Measurements from ENCODE around the gene APOL6.
"Not testable (repeated sequence)": the region's sequence is repeated elsewhere in the genome, so short reads cannot be mapped to it uniquely, and the experiment has no call there.

APOL6 gene

GRCh38 chr22:35679492-35679891, 31.2 kb downstream of the APOL6 start:
- not testable (repeated sequence) for DNase-seq (ENCODE audit: low spot score)

DNA sequence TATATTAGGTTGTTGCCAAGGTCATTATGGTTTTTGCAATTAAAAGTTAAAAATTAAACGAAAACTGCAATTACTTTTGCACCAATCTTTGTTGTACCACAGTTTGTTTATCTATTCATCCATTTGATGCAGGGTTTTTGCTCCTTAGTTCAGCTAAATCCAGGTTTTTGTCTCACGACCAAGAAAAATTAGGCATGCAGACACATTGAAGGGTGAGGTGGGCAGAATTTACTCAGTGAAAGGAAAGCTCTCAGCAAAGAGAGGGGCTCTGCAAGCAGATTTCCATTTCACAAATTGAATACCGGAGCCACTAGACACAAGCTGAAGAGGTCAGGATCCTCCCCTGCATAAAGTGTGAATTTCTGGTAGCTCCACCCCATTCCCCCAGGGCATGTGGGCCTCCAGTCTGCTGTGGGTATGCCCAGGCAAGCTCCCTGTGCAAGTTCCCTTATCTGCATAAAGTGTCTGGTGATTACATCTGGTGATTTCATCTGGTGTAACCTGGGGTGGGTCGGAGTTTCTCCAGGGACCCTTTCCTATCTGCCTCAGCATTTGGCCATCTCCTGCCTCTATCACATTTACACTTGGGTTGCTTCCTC, 33.3 kb downstream of the APOL6 start:
- DNase-seq (ENCODE audit: low spot score): no peak

GRCh38 chr22:35683560-35683959, 35.3 kb downstream of the APOL6 start:
- DNase-seq (ENCODE audit: low spot score): no peak

GRCh38 chr22:35684270-35684700, 36.0 kb downstream of the APOL6 start:
- DNase-seq (ENCODE audit: low spot score): no peak

DNA sequence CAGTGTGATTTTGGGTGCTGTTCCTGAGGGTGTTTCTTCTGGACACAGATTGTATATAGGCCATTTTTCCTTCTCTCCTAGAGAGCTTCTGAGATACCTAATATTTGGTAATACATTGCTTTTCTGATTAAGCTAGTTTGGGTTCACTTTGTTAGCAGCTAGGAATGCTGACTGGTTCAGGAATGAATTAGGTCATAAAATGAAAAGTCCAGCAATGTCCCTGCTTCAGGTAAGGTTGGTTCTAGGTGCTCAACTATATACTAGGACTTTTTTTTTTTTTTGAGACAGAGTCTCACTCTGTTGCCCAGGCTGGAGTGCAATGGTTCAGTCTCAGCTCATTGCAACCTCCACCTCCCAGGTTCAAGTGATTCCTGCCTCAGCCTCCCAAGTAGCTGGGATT, 36.5 kb downstream of the APOL6 start:
- DNase-seq (ENCODE audit: low spot score): no peak

- DNase-seq (ENCODE audit: low spot score): no peak
Measured at GRCh38 chr22:35685731-35686130, 37.5 kb downstream of the APOL6 start.

DNA sequence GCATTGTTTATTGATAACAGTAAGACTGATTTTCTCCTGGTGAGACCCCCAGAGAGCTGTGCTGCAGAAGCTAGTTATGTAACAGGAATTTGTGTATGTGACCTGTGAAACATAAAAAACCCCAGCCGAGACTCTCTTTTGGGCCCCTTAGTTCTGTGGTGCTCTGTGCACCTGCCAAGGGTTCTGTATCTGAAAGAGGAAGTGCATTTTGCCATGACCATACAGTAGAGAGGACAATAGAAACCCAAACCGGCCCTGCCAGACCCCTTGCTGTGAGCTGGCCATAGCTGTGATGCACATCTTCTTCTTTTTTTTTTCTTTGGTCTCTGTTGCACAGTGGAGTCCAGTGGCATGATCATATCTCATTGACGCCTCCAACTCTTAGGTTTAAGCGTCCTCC, 38.1 kb downstream of the APOL6 start:
- no peak for DNase-seq (ENCODE audit: low spot score)

DNA sequence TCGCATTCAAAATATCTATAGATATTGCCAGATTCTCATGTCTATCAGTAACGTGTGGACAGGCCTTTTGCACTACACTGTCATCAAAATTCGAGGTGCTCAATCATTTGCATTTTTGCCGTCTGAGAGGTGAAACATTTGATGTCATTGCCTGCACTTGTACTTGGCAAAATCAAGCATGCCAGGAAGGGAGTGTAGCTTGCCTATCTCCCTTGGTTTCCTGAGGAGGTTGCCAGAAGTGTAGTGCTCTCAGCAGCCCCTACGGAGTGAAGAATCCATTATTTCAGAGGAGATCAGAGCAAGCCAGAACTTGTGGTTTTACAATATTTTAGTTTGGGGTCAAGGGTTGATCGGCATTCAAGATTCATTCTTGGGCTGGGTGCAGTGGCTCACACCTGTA, 39.2 kb downstream of the APOL6 start:
- no peak for DNase-seq (ENCODE audit: low spot score)

- no peak for DNase-seq (ENCODE audit: low spot score)
Measured at GRCh38 chr22:35688913-35689675, 40.8 kb downstream of the APOL6 start.

DNA sequence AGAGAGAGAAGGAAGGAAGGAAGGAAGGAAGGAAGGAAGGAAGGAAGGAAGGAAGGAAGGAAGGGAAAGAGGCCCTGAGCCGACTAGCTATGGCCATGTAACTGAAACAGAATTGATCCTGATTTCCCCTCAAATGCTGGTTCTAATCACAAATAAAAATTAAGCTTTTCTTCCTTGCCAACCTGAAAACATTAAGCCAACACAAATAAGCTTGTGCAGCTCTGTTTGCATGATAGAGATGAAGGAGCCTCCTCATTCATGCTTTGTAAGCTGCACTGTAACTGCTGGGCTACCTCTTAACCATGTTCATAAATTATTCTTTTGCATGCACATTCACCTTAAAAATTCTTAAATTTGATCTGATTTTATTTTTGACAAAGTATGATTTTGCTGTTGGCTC, 41.8 kb downstream of the APOL6 start:
- DNase-seq (ENCODE audit: low spot score): no peak

DNA sequence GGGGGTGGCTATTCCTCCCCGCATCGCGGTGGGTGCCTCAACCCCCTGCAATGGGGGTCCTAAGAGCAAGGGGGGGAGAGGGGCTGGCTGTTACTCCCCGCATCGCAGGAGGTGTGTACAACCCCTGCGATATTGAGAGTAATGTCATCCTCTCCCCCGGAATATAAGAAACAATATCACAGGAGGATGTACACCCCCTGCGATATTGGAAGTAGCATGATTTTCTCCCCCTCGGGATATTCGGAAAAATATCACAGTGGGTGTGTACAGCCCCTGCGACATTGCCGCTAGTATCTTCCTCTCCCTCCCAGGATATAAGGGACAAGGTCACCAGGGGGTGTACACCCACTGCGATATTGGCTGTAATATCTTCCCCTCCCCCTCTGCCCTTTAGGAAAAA, 47.0 kb downstream of the APOL6 start:
- no peak for DNase-seq (ENCODE audit: low spot score)

GRCh38 chr22:35697142-35697541, 48.9 kb downstream of the APOL6 start:
- DNase-seq (ENCODE audit: low spot score): no peak

DNA sequence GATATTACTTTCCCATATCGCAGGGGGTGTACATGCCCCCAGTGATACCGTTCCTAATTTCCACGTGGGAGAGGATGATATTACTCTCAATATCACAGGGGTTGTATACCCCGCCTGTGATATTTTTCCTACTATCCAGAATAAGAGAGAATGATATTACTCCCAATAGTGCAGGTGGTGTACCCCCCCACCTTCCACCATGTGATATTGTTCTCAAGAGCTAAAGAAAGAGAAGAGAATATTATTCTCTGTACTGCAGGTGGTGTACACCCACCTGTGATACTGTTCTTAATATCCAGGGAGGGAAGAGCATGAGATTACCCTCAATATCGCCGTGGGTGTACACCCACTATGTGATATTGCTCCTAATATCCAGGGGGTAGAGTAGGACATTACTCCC, 51.6 kb downstream of the APOL6 start:
- DNase-seq (ENCODE audit: low spot score): not testable (repeated sequence)

- DNase-seq (ENCODE audit: low spot score): no peak
Measured at GRCh38 chr22:35703861-35704584, 55.8 kb downstream of the APOL6 start.

GRCh38 chr22:35705141-35705540, 56.9 kb downstream of the APOL6 start:
- no peak for DNase-seq (ENCODE audit: low spot score)

DNA sequence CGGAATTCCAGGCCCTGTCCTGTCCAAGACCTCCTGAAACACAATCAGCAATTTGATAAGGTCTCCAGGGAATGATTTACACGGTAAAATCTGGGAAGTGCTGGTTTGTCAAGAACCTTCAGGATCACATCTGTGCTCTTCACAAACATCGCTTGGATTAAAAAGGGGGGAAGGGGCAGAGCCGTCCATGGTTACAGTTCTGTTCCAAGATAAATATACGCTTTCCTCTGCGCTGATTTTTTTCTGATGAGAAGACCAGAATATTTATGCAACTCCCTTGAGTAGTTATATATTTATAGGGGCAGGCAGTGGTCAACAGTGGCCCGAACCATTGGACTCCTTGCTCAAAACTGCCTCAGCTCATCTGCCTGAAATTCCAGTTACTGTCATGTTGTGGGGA, 60.2 kb downstream of the APOL6 start:
- DNase-seq (ENCODE audit: low spot score): no peak

DNA sequence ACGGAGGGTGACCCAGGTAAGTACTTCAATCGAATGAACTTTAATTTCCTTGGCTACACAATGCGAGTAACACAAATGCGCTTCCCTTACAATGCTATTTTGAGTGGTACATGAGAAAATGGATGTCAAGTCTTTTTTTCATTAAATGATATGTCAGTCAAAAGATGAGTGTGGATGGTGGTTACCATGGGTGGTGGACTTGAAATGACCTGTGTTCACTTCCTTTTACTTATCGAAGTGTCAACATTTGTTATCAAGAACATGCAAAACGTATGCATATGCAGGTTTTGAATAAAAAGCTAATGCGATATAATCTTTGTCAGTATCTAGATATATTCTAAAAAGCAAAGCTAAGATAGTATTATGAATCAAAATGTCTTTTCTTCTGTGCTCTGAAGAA, 60.7 kb downstream of the APOL6 start:
- DNase-seq (ENCODE audit: low spot score): no peak

- DNase-seq (ENCODE audit: low spot score): no peak
Measured at GRCh38 chr22:35711336-35711735, 63.1 kb downstream of the APOL6 start.

GRCh38 chr22:35712672-35713071, 64.4 kb downstream of the APOL6 start:
- no peak for DNase-seq (ENCODE audit: low spot score)

GRCh38 chr22:35717572-35717971, 69.3 kb downstream of the APOL6 start, which contains the start of gene APOL5:
TSS of gene APOL5 (plus strand) at chr22:35717872. CDS start at chr22:35717872, 0 bp downstream.
- DNase-seq (ENCODE audit: low spot score): no peak

Data from LoVo (cell line).